ENCODE data around the gene ETS1. TPM values are rescaled to one million over a fixed set of nuclear protein-coding genes. Genes with fewer than 3 reads are reported as not detected.

Gene ETS1
- total and polyA plus RNA-seq, 2 experiments from 2014 or later = 6.7 to 21.8 TPM

GRCh38 chr11:128525411-128526243 lies 61.7 kb downstream of the ETS1 start:
- TF ChIP-seq EZH2 (IDR thresholded peaks at IDR 0.05; ENCODE audit: borderline replicate concordance) = no peak
- no peak for TF ChIP-seq CTCF (IDR thresholded peaks at IDR 0.05; ENCODE audit: poor library complexity)
- no peak for TF ChIP-seq EZH2phosphoT487 (IDR thresholded peaks at IDR 0.05; ENCODE audit: low read depth, severe bottlenecking, unreplicated experiment)
- H3K79me2 ChIP-seq = peaks cover 13% of the 10 kb centered on the region
- no peak overlapping the region for H3K27ac ChIP-seq
- DNase-seq (ENCODE audit: low spot score) = no peak
- H3K9me2 ChIP-seq (replicated peaks; ENCODE audit: insufficient read depth) = no peaks in the 10 kb centered on the region
- H3K4me1 ChIP-seq (ENCODE audit: insufficient read depth) = peaks cover 7% of the 10 kb centered on the region
- H3K27me3 ChIP-seq = no peaks in the 10 kb centered on the region
- H3K36me3 ChIP-seq (replicated peaks; ENCODE audit: insufficient read depth, low read depth) = no peaks in the 10 kb centered on the region
- no peak overlapping the region for H2AFZ ChIP-seq
- no peak overlapping the region for H3K4me2 ChIP-seq
- no peaks in the 10 kb centered on the region for H4K20me1 ChIP-seq (ENCODE audit: insufficient read depth, poor library complexity, severe bottlenecking)
- H3K4me3 ChIP-seq = no peak overlapping the region
- H3K9me3 ChIP-seq (ENCODE audit: low read depth) = no peaks in the 10 kb centered on the region
- 15% methylated on average over 1 of the region's 1 CpG for WGBS (ENCODE audit: low lambda C conversion rate, missing lambda C conversion rate)

GRCh38 chr11:128524172-128524571 lies 63.2 kb downstream of the ETS1 start:
- no peak overlapping the region for H3K27ac ChIP-seq
- DNase-seq (ENCODE audit: low spot score) = no peak
- no peak overlapping the region for H3K4me3 ChIP-seq
- no peaks in the 10 kb centered on the region for H3K9me2 ChIP-seq (replicated peaks; ENCODE audit: insufficient read depth)
- H3K27me3 ChIP-seq = no peaks in the 10 kb centered on the region
- no peaks in the 10 kb centered on the region for H3K9me3 ChIP-seq (ENCODE audit: low read depth)
- WGBS (ENCODE audit: low lambda C conversion rate, missing lambda C conversion rate) = 88% methylated on average over 4 of the region's 4 CpGs
- H2AFZ ChIP-seq = no peak overlapping the region
- H3K4me1 ChIP-seq (ENCODE audit: insufficient read depth) = peaks cover 18% of the 10 kb centered on the region
- peaks cover 27% of the 10 kb centered on the region for H3K79me2 ChIP-seq
- no peaks in the 10 kb centered on the region for H3K36me3 ChIP-seq (replicated peaks; ENCODE audit: insufficient read depth, low read depth)
- no peaks in the 10 kb centered on the region for H4K20me1 ChIP-seq (ENCODE audit: insufficient read depth, poor library complexity, severe bottlenecking)
- TF ChIP-seq EZH2phosphoT487 (IDR thresholded peaks at IDR 0.05; ENCODE audit: low read depth, severe bottlenecking, unreplicated experiment) (no peak), EZH2 (IDR thresholded peaks at IDR 0.05; ENCODE audit: borderline replicate concordance) (no peak), CTCF (IDR thresholded peaks at IDR 0.05; ENCODE audit: poor library complexity) (no peak)
- no peak overlapping the region for H3K4me2 ChIP-seq

GRCh38 chr11:128523641-128524040 lies 63.7 kb downstream of the ETS1 start:
- no peaks in the 10 kb centered on the region for H3K36me3 ChIP-seq (replicated peaks; ENCODE audit: insufficient read depth, low read depth)
- no peaks in the 10 kb centered on the region for H4K20me1 ChIP-seq (ENCODE audit: insufficient read depth, poor library complexity, severe bottlenecking)
- H3K27ac ChIP-seq = peak overlapping the region; percentile 90
- no peaks in the 10 kb centered on the region for H3K27me3 ChIP-seq
- H3K4me1 ChIP-seq (ENCODE audit: insufficient read depth) = peaks cover 23% of the 10 kb centered on the region
- no peaks in the 10 kb centered on the region for H3K9me2 ChIP-seq (replicated peaks; ENCODE audit: insufficient read depth)
- DNase-seq (ENCODE audit: low spot score) = no peak
- 43% methylated on average over 2 of the region's 2 CpGs for WGBS (ENCODE audit: low lambda C conversion rate, missing lambda C conversion rate)
- H3K4me3 ChIP-seq = no peak overlapping the region
- no peak overlapping the region for H2AFZ ChIP-seq
- H3K4me2 ChIP-seq = no peak overlapping the region
- TF ChIP-seq EZH2phosphoT487 (IDR thresholded peaks at IDR 0.05; ENCODE audit: low read depth, severe bottlenecking, unreplicated experiment) = no peak
- no peak for TF ChIP-seq EZH2 (IDR thresholded peaks at IDR 0.05; ENCODE audit: borderline replicate concordance)
- no peak for TF ChIP-seq CTCF (IDR thresholded peaks at IDR 0.05; ENCODE audit: poor library complexity)
- no peaks in the 10 kb centered on the region for H3K9me3 ChIP-seq (ENCODE audit: low read depth)
- peaks cover 33% of the 10 kb centered on the region for H3K79me2 ChIP-seq
